ENCODE results near the gene CALHM2. TPM values are rescaled to one million over a fixed set of nuclear protein-coding genes. Genes with fewer than 3 reads are reported as not detected.

Gene CALHM2
- total and polyA plus RNA-seq, 2 of the 4 experiments (the other 2 are of a cell fraction): 2.5 to 7.9 TPM

- ChIA-PET POLR2A (ENCODE audit: unreplicated experiment) (no interaction called here), CTCF (no interaction called here)
- H3K4ac ChIP-seq (ENCODE audit: low read depth, low read length): no peak overlapping the region
- no peak overlapping the region for H4K91ac ChIP-seq (ENCODE audit: insufficient read depth, low read depth, low read length)
- no peak overlapping the region for H2AK5ac ChIP-seq (ENCODE audit: low read depth, low read length)
- TF ChIP-seq, protein P1, sequence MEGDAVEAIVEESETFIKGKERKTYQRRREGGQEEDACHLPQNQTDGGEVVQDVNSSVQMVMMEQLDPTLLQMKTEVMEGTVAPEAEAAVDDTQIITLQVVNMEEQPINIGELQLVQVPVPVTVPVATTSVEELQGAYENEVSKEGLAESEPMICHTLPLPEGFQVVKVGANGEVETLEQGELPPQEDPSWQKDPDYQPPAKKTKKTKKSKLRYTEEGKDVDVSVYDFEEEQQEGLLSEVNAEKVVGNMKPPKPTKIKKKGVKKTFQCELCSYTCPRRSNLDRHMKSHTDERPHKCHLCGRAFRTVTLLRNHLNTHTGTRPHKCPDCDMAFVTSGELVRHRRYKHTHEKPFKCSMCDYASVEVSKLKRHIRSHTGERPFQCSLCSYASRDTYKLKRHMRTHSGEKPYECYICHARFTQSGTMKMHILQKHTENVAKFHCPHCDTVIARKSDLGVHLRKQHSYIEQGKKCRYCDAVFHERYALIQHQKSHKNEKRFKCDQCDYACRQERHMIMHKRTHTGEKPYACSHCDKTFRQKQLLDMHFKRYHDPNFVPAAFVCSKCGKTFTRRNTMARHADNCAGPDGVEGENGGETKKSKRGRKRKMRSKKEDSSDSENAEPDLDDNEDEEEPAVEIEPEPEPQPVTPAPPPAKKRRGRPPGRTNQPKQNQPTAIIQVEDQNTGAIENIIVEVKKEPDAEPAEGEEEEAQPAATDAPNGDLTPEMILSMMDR (conservative IDR thresholded peaks at IDR 0.05; ENCODE audit: low read depth, low read length): no peak
- TF ChIP-seq FOS (IDR thresholded peaks at IDR 0.05; ENCODE audit: low read depth, low read length) (no peak), RCOR1 (IDR thresholded peaks at IDR 0.05; ENCODE audit: insufficient replicate concordance, low read length) (no peak)
- TF ChIP-seq, protein P2, sequence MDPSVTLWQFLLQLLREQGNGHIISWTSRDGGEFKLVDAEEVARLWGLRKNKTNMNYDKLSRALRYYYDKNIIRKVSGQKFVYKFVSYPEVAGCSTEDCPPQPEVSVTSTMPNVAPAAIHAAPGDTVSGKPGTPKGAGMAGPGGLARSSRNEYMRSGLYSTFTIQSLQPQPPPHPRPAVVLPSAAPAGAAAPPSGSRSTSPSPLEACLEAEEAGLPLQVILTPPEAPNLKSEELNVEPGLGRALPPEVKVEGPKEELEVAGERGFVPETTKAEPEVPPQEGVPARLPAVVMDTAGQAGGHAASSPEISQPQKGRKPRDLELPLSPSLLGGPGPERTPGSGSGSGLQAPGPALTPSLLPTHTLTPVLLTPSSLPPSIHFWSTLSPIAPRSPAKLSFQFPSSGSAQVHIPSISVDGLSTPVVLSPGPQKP (IDR thresholded peaks at IDR 0.05; ENCODE audit: borderline replicate concordance, low read depth, low read length): no peak
- TF ChIP-seq, protein P3, sequence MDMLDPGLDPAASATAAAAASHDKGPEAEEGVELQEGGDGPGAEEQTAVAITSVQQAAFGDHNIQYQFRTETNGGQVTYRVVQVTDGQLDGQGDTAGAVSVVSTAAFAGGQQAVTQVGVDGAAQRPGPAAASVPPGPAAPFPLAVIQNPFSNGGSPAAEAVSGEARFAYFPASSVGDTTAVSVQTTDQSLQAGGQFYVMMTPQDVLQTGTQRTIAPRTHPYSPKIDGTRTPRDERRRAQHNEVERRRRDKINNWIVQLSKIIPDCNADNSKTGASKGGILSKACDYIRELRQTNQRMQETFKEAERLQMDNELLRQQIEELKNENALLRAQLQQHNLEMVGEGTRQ (IDR thresholded peaks at IDR 0.05; ENCODE audit: low read depth, low read length): no peak
- H3K9me1 ChIP-seq (ENCODE audit: insufficient read depth, low read length): peaks cover 2% of the 10 kb centered on the region; the same call in 1 of the 2 replicates
- no peak overlapping the region for H3K18ac ChIP-seq (ENCODE audit: low read depth, low read length)
- no peak overlapping the region for H2BK5ac ChIP-seq (ENCODE audit: low read depth, low read length, poor library complexity, severe bottlenecking)
- H3K9ac ChIP-seq (ENCODE audit: low read depth, low read length): no peak overlapping the region
- H2BK120ac ChIP-seq (ENCODE audit: low read depth, low read length): no peak overlapping the region
- peaks cover 12% of the 10 kb centered on the region; the same call in 1 of the 2 replicates for H4K20me1 ChIP-seq (ENCODE audit: insufficient read depth, low read length)
- H3K4me1 ChIP-seq (ENCODE audit: control insufficient read depth, insufficient read depth, low read length): no peaks in the 10 kb centered on the region; the same call in 1 of the 2 replicates
- H3K27me3 ChIP-seq (ENCODE audit: control insufficient read depth, insufficient read depth, low read length): no peaks in the 10 kb centered on the region
- intact Hi-C loops (cut with micrococcal nuclease) (no loop called here), in situ Hi-C loops (cut with MboI; ENCODE audit: low sequenced_read_pairs) (no loop called here), dilution Hi-C loops (cut with HindIII; ENCODE audit: low sequenced_read_pairs, unreplicated experiment) (no loop called here)
- no peak overlapping the region for H3K27ac ChIP-seq (ENCODE audit: insufficient read depth, low read length)
- H2AFZ ChIP-seq (replicated peaks; ENCODE audit: low read length, poor library complexity): no peak overlapping the region
- H3K4me3 ChIP-seq (ENCODE audit: insufficient read depth, low read depth, low read length): no peak overlapping the region
- BruUV-seq (replicated peaks): no TSS peak
- H2BK15ac ChIP-seq (ENCODE audit: low read depth, low read length): no peak overlapping the region
- peaks cover 73% of the 10 kb centered on the region for H3K36me3 ChIP-seq (ENCODE audit: control insufficient read depth, insufficient read depth, low read length)
- H3K9me3 ChIP-seq (ENCODE audit: control insufficient read depth, insufficient read depth, low read length): no peaks in the 10 kb centered on the region
- H3K56ac ChIP-seq (ENCODE audit: extremely low read depth, insufficient read depth, low read length): no peak overlapping the region
- H2AK9ac ChIP-seq (replicated peaks; ENCODE audit: low read depth, low read length, poor library complexity): no peak overlapping the region
- H2BK20ac ChIP-seq (ENCODE audit: low read depth, low read length): no peak overlapping the region
- H4K5ac ChIP-seq (ENCODE audit: low read depth, low read length): no peak overlapping the region
- no peak for ATAC-seq (ENCODE audit: low read depth)
- no peak overlapping the region for H3K14ac ChIP-seq (replicated peaks; ENCODE audit: low read depth, low read length)
- peaks cover 0 to 16% of the 10 kb centered on the region in 2 experiments; a peak in 1 of 4 replicates for H3K79me1 ChIP-seq (ENCODE audit: low read depth in 1 of 2, low read length in 2 of 2)
- 95% methylated on average over 10 of the region's 10 CpGs; no CpG with 5 or more reads in 1 of the 2 experiments for WGBS, 2 experiments (ENCODE audit: extremely low coverage in 2 of 2, insufficient read length in 1 of 2)
- no peak overlapping the region for H3K4me2 ChIP-seq (ENCODE audit: low read depth, low read length)
- no peak overlapping the region for H4K8ac ChIP-seq (ENCODE audit: low read depth in 2 of 2, low read length in 2 of 2)
- DNase-seq: no peak
- H3K23ac ChIP-seq (ENCODE audit: low read depth, low read length): no peak overlapping the region
Measured at GRCh38 chr10:103444478-103444877, 7.7 kb downstream of the CALHM2 start.
